ENCODE results near the gene ATP2B1. TPM values are rescaled to one million over a fixed set of nuclear protein-coding genes. Genes with fewer than 3 reads are reported as not detected.

The ATP2B1 gene
- total RNA-seq, 4 donors from 2014 or later = 38.6 to 96.4 (median 54.1) TPM

- no peak for TF ChIP-seq CTCF (IDR thresholded peaks at IDR 0.05; ENCODE audit: low read depth)
Observed at GRCh38 chr12:89710873-89711750, 2.5 kb upstream of the ATP2B1 start.

- no peak for TF ChIP-seq CTCF (IDR thresholded peaks at IDR 0.05; ENCODE audit: low read depth)
Observed at GRCh38 chr12:89709995-89710872, 1.6 kb upstream of the ATP2B1 start.

- no peak for TF ChIP-seq CTCF (IDR thresholded peaks at IDR 0.05; ENCODE audit: low read depth)
Observed at GRCh38 chr12:89709157-89709994, 738 bp upstream of the ATP2B1 start.

- no peak for TF ChIP-seq CTCF (IDR thresholded peaks at IDR 0.05; ENCODE audit: low read depth)
Observed at GRCh38 chr12:89707703-89708564, 704 bp downstream of the ATP2B1 start.

GRCh38 chr12:89706986-89707702 lies 1.5 kb downstream of the ATP2B1 start:
- no peak for TF ChIP-seq CTCF (IDR thresholded peaks at IDR 0.05; ENCODE audit: low read depth)

- TF ChIP-seq CTCF (IDR thresholded peaks at IDR 0.05; ENCODE audit: low read depth) = no peak
Observed at GRCh38 chr12:89706551-89706950, 2.1 kb downstream of the ATP2B1 start.

Data from subcutaneous adipose tissue (tissue), 4 donors.